ENCODE results near the gene DDHD1.
"Not testable (repeated sequence)": the region's sequence is repeated elsewhere in the genome, so short reads cannot be mapped to it uniquely, and the experiment has no call there.

Gene DDHD1

DNA sequence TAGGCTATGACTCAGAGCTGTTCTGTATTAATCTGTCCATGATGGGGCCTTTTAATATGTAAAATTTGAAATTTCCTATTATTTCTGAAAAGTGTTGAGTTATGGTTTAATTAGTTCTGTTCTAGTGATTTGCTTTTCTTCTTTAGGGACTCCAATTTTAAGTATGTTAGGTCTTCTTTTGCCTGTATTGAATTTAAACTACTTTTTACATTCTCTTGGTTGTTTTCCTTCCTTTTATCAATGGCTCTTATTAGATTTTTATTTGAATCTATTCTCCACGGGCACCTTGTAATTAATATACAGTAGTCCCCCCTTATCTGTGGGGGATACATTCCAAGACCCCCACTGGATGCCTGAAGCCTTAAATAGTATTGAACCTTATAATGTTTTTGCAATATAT is 46.4 kb downstream of the DDHD1 start:
- no peak for DNase-seq

- no peak for DNase-seq
Measured at GRCh38 chr14:53103636-53104340, 49.3 kb downstream of the DDHD1 start.

DNA sequence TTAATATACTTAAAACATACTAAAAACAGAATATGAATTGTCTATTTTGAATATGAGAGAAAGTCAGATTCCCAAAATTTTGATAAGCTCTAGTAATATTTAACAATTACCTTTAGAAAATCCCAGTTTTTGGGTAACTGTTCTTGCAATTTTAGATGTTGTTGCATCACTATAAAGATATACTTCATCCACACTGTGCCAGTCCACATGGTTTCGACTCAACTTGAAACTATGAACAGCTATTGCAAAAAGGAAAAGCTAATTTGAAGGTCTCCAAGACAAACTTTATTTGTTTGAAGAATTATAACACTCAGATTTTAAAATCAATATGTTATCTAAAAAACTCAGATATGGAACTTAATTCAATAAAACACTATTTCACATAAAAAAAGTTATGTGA is 59.9 kb downstream of the DDHD1 start:
- no peak for DNase-seq

DNA sequence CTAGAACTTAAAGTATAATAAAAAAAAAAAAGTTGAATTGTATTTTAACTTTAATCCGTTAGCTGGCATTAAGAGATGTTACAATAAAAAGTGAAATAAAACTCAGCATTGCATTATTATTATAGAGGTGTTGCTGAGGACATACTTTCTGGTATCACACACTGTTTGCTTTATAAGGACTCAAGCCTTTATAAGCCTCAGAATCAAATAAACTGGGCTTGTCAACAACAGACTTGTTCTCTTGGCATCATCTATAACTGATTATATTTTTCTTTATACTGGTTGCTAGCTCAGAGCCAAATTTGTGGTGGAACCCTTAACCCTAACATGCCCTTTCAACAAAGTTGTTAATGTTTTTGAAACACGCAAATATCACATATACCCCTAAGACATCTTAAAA is 62.3 kb downstream of the DDHD1 start:
- no peak for DNase-seq

GRCh38 chr14:53084954-53085353 is 68.2 kb downstream of the DDHD1 start:
- not testable (repeated sequence) for DNase-seq

- DNase-seq = no peak
Measured at GRCh38 chr14:53064475-53064874, 88.6 kb downstream of the DDHD1 start.

DNA sequence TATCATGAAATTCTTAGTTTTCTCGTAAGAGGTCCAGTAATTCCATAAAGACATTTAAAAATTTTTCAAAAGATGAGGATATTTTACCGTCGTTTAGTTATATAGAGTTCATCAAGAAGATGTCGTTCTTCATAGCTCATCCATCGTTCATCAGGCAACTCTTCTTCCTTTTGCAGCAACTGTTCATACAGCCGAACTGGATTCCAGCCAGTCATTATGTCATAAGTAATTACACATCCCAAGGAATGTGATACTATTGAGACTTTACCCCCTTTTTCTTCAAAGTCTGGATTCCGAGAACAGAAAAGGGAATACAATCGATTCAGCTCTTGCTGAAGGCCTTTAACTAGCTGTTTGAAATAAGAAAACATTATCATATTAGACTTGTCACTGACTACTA is 90.3 kb downstream of the DDHD1 start:
- DNase-seq = no peak

GRCh38 chr14:53060046-53060445 is 93.1 kb downstream of the DDHD1 start:
- DNase-seq = no peak

- DNase-seq = peak; percentile 67
Measured at GRCh38 chr14:53055003-53055402, 98.1 kb downstream of the DDHD1 start.

- no peak for DNase-seq
Measured at GRCh38 chr14:53054457-53054856, 98.7 kb downstream of the DDHD1 start.

DNA sequence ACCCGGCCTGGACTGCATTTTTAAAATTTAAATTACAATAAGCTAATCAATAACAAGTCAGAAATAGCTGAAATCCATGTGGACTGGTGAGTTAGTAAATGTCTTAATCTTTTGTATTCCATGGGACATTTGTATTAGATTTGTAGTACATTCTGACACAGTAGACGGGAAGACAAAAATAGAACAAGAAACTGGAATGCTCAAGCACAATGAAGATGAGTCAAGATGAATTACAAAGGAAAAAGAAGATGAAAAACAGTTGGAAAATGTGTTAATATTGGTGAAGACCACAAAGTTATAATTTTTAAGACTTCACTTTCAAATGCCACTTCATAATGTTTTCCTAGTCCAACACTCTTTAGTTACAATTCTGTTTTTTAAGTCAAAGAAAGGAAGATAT is 104.5 kb downstream of the DDHD1 start:
- DNase-seq = no peak

DNA sequence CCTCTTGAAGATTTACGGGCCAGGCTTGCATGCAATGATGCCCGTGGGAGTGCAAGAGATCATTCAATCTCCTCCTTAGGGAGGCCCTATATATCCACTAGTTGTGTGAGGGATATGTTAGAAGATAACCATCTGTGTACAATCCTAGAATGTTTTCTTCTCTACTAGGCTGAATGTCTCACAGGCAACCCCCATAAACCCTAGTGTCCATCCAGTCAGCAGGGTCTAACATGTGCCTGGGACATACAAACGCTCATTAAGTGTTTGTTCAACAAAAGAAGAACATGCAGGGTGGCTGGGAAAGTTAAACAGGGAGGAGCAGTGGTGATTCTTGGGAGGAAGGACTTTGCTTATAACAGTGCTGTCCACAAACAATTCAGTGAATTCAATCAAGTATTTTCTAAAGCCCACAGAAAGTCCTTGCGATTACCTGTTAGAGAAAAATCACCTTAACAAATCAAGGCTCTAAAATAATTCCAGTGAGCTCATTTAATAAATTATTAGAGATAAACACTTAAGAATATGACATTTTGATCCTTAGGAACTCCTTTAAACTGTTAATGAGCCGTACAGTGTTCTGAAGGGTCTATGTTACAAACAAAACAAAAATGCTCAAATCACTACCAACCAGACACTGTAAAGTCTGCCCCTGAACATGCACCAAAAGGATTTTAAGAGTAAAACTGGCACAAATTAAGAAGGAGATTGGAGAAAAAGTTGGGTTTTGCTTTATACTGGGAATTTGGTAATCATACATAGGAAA is 105.6 kb downstream of the DDHD1 start:
- DNase-seq = no peak

DNA sequence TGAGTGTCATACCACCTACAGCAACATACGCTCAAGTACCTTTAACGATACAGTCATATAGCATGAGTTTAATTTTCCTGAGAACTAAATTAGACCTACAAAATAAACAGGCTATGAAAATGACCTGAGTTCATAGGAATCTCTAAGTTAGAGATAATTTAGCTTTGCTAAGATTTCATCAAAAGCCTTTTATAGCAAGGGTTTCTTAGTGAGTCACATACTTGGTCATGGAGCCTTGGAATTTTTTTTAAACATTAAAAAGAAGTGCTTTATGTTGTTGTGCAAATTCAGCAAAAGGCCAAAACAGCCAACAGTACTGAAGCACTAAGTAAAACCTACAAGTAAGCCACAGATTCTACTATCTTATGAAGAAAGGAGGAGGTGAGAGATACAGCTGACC is 108.6 kb downstream of the DDHD1 start:
- DNase-seq = no peak

DNA sequence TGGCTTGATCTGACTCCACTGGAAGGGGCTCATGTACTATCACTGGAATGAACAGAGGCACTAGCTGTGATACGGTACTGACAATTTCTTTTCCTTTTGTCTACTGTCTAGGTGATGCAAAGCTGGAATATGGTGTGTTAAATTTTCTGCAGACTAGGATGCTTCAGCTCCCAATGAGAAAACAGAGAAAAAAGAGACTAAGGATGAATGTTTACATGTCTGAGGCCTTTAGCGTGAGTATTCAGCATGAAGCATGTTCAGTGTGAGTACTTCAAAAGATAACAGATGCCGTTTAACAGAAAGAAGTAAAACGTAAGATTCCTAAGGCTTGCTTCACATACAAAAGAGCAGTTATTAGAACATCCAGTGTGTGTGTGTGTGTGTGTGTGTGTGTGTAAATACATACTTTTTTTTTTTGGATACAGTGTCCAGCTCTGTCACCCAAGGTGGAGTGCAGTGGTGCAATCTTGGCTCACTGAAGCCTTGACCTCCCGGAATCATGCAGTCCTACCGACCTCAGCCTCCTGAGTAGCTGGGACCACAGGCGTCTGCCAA is 110.0 kb downstream of the DDHD1 start:
- DNase-seq = no peak

- no peak for DNase-seq
Measured at GRCh38 chr14:53042480-53042879, 110.6 kb downstream of the DDHD1 start.

- no peak for DNase-seq
Measured at GRCh38 chr14:53041067-53041466, 112.1 kb downstream of the DDHD1 start.

GRCh38 chr14:53038629-53039028 is 114.5 kb downstream of the DDHD1 start:
- no peak for DNase-seq

GRCh38 chr14:53037016-53037415 is 116.1 kb downstream of the DDHD1 start:
- DNase-seq = no peak

- no peak for DNase-seq
Measured at GRCh38 chr14:53035336-53036210, 117.5 kb downstream of the DDHD1 start.

- no peak for DNase-seq
Measured at GRCh38 chr14:53034688-53035230, 118.4 kb downstream of the DDHD1 start.

DNA sequence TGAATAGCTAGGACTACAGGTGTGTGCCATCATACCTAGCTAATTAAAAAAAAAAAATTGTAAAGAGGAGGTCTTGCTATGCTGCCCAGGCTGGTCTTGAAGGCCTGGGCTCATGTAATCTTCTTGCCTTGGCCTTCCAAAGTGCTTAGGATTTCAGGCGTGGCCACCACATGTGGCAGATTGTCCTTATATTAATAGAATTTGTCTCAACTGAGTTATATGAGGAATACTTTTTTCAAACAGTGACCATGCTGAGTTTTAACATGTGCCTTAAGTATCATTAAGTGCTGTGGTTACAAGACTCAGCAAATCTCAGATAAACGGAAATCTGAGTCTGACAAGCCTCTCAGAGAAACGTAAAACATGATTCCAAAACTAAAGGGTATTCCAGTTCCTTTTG is 119.1 kb downstream of the DDHD1 start:
- no peak for DNase-seq

DNA sequence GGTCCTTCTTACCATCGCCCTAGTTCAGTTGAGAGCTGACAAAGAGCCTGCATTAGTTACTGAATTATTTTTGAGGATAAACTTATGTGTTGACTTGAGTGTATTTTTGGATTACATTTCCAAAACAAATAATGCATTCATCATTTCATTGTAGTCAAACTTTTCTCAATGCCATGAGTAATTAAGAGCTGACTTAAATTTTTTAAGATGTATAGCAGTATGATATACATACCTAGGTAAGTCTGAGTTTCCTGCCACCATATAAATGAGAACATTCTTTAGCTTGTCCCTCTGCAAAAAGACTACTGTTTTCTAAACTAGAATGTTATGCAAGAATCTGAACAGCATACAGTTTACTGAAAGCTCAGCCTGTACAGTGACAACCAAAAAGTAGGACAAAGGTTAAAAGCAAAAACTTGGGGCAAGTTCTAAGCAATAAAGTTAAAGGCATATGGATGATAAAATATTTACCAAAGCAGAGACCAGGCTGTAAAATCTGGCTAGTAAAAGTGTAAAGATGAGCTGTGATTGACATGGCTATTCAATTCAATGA is 120.2 kb downstream of the DDHD1 start:
- DNase-seq = no peak

Data from NCI-H2029 treated with DMSO at 0.1 percent for 48 hours (cell line).